HFF-Myc (cell line): ENCODE measurements around the gene LARGE1.

ENCODE experiments used
- DNase-seq: peaks from one replicate; pipeline ENCODE4 v3.0.0-alpha.2; 2011; ENCODE audit warnings: low read depth; ENCODE audit errors: extremely low read depth
- H3K4me3 ChIP-seq: replicated peaks from 2 replicates; pipeline ENCODE4 v1.5.1; 2011; ENCODE audit warnings: low read depth, mild to moderate bottlenecking, control low read depth, low read length
- CTCF ChIP-seq: IDR thresholded peaks from 2 replicates; pipeline ENCODE4 v1.5.1; 2012; ENCODE audit warnings: mild to moderate bottlenecking, low read depth, low read length, control low read depth; ENCODE audit errors: missing control alignments

Gene LARGE1

GRCh38 chr22:33785283-33785968, 134.8 kb downstream of the LARGE1 start:
- TF ChIP-seq CTCF, result no peak
- H3K4me3 ChIP-seq, result no peak overlapping the region
- DNase-seq, result peak; percentile 21

GRCh38 chr22:33781411-33781810, 138.9 kb downstream of the LARGE1 start:
- peak; percentile 12 for DNase-seq

DNA sequence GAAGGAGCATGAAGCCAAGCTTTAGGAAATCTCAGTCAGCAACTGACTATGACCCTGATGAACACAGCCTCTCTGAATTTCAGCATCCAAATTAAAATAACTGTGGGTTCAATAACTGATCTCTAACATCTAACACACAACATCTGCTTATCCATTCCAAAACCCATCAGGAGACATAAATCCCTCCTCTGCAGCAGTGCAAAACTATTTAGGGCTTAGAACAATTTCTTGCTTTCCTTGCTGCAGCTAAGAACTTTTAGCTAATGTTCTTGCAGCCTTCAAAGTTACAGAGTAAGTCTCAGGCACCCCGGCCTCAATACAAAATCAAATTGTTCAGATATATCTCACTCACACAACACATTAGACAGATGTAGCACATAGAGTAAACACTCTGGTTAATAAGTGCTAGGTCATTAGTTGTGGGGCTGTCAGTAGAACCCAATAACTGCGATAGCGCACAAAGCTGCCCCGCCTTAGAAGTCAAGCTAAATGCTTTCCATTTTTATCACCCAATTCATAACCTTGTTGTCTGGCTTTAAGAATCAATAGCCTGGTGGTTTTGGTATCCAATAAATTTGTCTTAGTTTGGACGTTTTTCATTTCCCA, 139.6 kb downstream of the LARGE1 start:
- H3K4me3 ChIP-seq, result no peak overlapping the region
- DNase-seq, result no peak
- TF ChIP-seq CTCF, result no peak

More at GRCh38 chr22:33781411-33781810, 138.9 kb downstream of the LARGE1 start:
- no peak for TF ChIP-seq CTCF
- no peak overlapping the region for H3K4me3 ChIP-seq

DNA sequence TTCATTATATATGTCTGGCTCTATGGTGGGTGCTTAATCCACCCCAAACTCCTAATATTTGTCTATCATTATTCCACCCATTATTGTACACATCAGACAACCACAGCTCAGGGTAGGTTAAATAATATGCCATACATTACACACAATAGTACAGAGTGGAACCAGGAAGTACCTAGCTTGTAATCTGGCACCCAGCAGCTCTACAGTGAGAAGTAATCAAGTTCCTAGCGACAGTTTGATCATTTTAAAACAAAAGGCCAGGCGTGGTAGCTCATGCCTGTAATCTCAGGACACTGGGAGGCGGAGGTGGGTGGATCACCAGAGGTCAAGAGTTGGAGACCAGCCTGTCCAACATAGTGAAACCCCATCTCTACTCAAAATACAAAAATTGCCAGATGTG, 141.0 kb downstream of the LARGE1 start:
- TF ChIP-seq CTCF, result no peak
- no peak overlapping the region for H3K4me3 ChIP-seq
- no peak for DNase-seq

DNA sequence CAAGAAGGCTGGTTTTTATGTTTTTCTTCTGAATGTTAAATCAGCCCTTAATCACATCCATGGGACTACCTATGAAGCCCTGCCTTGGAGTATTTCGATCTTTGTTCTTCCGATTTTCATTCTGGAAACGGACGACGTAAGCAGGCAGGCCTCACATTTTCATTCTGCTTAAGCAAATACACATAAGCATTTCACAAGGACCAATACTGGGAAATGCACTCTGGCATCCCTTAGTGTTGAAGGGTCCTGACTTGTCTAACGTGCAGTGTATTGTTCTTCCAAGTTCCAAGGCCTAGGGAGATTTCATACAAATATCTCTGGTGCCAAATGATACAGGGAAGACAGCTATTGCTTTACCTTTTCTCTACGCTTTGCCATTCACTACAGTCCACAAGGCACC, 143.8 kb downstream of the LARGE1 start:
- no peak for DNase-seq
- H3K4me3 ChIP-seq, result no peak overlapping the region
- TF ChIP-seq CTCF, result no peak

DNA sequence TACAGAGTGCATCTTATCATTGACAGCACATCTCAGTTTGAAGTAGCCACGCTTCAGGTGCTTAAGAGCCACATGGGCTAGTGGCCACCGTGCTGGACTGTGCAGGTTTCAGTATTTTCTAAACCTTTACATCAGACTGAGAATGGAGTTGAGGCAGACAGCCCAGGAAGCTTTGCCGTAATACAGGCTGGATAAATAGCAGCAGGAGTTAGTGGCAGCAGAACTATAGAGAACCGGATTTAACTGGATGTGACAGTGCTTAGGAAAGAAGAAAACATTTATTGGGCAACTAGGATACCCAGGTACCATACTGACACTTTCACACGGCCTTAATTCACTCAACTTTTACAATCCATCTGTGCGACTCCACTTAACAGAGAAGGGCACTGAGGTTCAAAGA, 145.5 kb downstream of the LARGE1 start:
- DNase-seq, result no peak
- H3K4me3 ChIP-seq, result no peak overlapping the region
- no peak for TF ChIP-seq CTCF

GRCh38 chr22:33772745-33773144, 147.5 kb downstream of the LARGE1 start:
- no peak for TF ChIP-seq CTCF
- no peak overlapping the region for H3K4me3 ChIP-seq
- DNase-seq, result no peak
